GM19452 (cell line): ENCODE data around the gene CRTC3.
A peak's percentile ranks its signal among the peaks of the same experiment; 100 is the strongest.
"Not testable (repeated sequence)": the region's sequence is repeated elsewhere in the genome, so short reads cannot be mapped to it uniquely, and the experiment has no call there.

Experiments used
- ATAC-seq: cut with Tn5 transposase; IDR thresholded peaks from one replicate; pipeline ENCODE4 v1.9.1; 2021; ENCODE audit not compliant: unreplicated experiment

CRTC3 gene

GRCh38 chr15:90529371-90530249 lies at the start of gene CRTC3:
CRTC3 (plus strand) TSS chr15:90529923; CDS start chr15:90530072, 149 bp downstream.
- peak; percentile 73 for ATAC-seq

- ATAC-seq: no peak
Measured at GRCh38 chr15:90481023-90481422, 48.7 kb upstream of the CRTC3 start.

GRCh38 chr15:90482124-90483011 lies 47.4 kb upstream of the CRTC3 start:
- ATAC-seq: no peak

GRCh38 chr15:90483012-90483307 lies 46.8 kb upstream of the CRTC3 start:
- no peak for ATAC-seq

GRCh38 chr15:90483637-90484036 lies 46.1 kb upstream of the CRTC3 start:
- no peak for ATAC-seq

GRCh38 chr15:90487186-90487585 lies 42.5 kb upstream of the CRTC3 start:
- ATAC-seq: no peak

GRCh38 chr15:90489514-90489913 lies 40.2 kb upstream of the CRTC3 start:
- ATAC-seq: no peak

GRCh38 chr15:90489944-90490343 lies 39.8 kb upstream of the CRTC3 start:
- ATAC-seq: no peak

GRCh38 chr15:90493647-90494046 lies 36.1 kb upstream of the CRTC3 start:
- no peak for ATAC-seq

GRCh38 chr15:90495067-90495466 lies 34.7 kb upstream of the CRTC3 start:
- no peak for ATAC-seq

GRCh38 chr15:90496791-90497190 lies 32.9 kb upstream of the CRTC3 start:
- ATAC-seq: no peak

- ATAC-seq: no peak
Measured at GRCh38 chr15:90497376-90497775, 32.3 kb upstream of the CRTC3 start.

GRCh38 chr15:90497912-90498311 lies 31.8 kb upstream of the CRTC3 start:
- ATAC-seq: no peak

- ATAC-seq: no peak
Measured at GRCh38 chr15:90500171-90500570, 29.6 kb upstream of the CRTC3 start.

- ATAC-seq: no peak
Measured at GRCh38 chr15:90501898-90502297, 27.8 kb upstream of the CRTC3 start.

- ATAC-seq: not testable (repeated sequence)
Measured at GRCh38 chr15:90510781-90511180, 18.9 kb upstream of the CRTC3 start.

- ATAC-seq: not testable (repeated sequence)
Measured at GRCh38 chr15:90511211-90511618, 18.5 kb upstream of the CRTC3 start.

- ATAC-seq: no peak
Measured at GRCh38 chr15:90512276-90512675, 17.4 kb upstream of the CRTC3 start.

GRCh38 chr15:90512981-90513380 lies 16.7 kb upstream of the CRTC3 start:
- no peak for ATAC-seq

- no peak for ATAC-seq
Measured at GRCh38 chr15:90513448-90513847, 16.3 kb upstream of the CRTC3 start.

- not testable (repeated sequence) for ATAC-seq
Measured at GRCh38 chr15:90513893-90514292, 15.8 kb upstream of the CRTC3 start.

- ATAC-seq: no peak
Measured at GRCh38 chr15:90519688-90520087, 10.0 kb upstream of the CRTC3 start.
